ENCODE results near the gene POU2AF3.

POU2AF3 gene

GRCh38 chr11:111352935-111353710 is 54.8 kb downstream of the POU2AF3 start:
- Histone ChIP-seq H4K20me1 (peaks cover 0 to 8% (median 0%) of the 10 kb centered on the region in 11 experiments; a peak in 2 of 22 replicates), H3K4me3 (no peak overlapping the region), H3K9ac (no peak overlapping the region), H3K9me3 (replicated peaks in 1 of 11) (peaks cover 0 to 8% (median 0%) of the 10 kb centered on the region in 11 experiments; a peak in 6 of 22 replicates), H3K4me2 (no peak overlapping the region), H3K27ac (peak overlapping the region in 2 of 11 experiments; percentile 19 to 21; a peak in 2 of 22 replicates), H3K36me3 (peaks cover 0 to 81% (median 68%) of the 10 kb centered on the region in 11 experiments; a peak in 16 of 22 replicates), H3K4me1 (peaks cover 12 to 30% (median 16%) of the 10 kb centered on the region in 10 experiments; a peak in 18 of 20 replicates), H3K27me3 (no peaks in the 10 kb centered on the region)
- TF ChIP-seq Cebpa-rat (IDR thresholded peaks at IDR 0.05): no peak

GRCh38 chr11:111353776-111354600 is 55.6 kb downstream of the POU2AF3 start:
- Histone ChIP-seq H3K9me3 (replicated peaks in 1 of 11) (peaks cover 0 to 8% (median 0%) of the 10 kb centered on the region in 11 experiments; a peak in 6 of 22 replicates), H4K20me1 (peaks cover 0 to 12% (median 0%) of the 10 kb centered on the region in 11 experiments; a peak in 3 of 22 replicates), H3K27me3 (no peaks in the 10 kb centered on the region), H3K4me3 (no peak overlapping the region; a peak in 1 of 20 replicates), H3K9ac (no peak overlapping the region), H3K4me2 (peak overlapping the region in 7 of 11 experiments; percentile 1 to 31 (median 23); a peak in 7 of 22 replicates), H3K4me1 (peaks cover 12 to 30% (median 18%) of the 10 kb centered on the region in 10 experiments; a peak in 18 of 20 replicates), H3K36me3 (peaks cover 0 to 90% (median 72%) of the 10 kb centered on the region in 11 experiments; a peak in 16 of 22 replicates), H3K27ac (peak overlapping the region in 4 of 11 experiments; percentile 7 to 29 (median 18); a peak in 3 of 22 replicates)
- no peak for TF ChIP-seq Cebpa-rat (IDR thresholded peaks at IDR 0.05)

GRCh38 chr11:111354601-111354891 is 56.2 kb downstream of the POU2AF3 start:
- Histone ChIP-seq H3K36me3 (peaks cover 0 to 95% (median 75%) of the 10 kb centered on the region in 11 experiments; a peak in 16 of 22 replicates), H4K20me1 (peaks cover 0 to 16% (median 0%) of the 10 kb centered on the region in 11 experiments; a peak in 3 of 22 replicates), H3K27me3 (no peaks in the 10 kb centered on the region), H3K4me3 (no peak overlapping the region; a peak in 1 of 20 replicates), H3K27ac (peak overlapping the region in 3 of 11 experiments; percentile 7 to 29 (median 18); a peak in 3 of 22 replicates), H3K9me3 (replicated peaks in 1 of 11) (peaks cover 0 to 8% (median 0%) of the 10 kb centered on the region in 11 experiments; a peak in 6 of 22 replicates), H3K4me1 (peaks cover 12 to 35% (median 18%) of the 10 kb centered on the region in 10 experiments; a peak in 18 of 20 replicates), H3K4me2 (peak overlapping the region in 7 of 11 experiments; percentile 1 to 31 (median 23); a peak in 7 of 22 replicates), H3K9ac (no peak overlapping the region)
- no peak for TF ChIP-seq Cebpa-rat (IDR thresholded peaks at IDR 0.05)

- Histone ChIP-seq H3K4me1 (peaks cover 12 to 41% (median 22%) of the 10 kb centered on the region in 10 experiments; a peak in 18 of 20 replicates), H3K36me3 (peaks cover 0 to 100% (median 75%) of the 10 kb centered on the region in 11 experiments; a peak in 16 of 22 replicates), H4K20me1 (peaks cover 0 to 16% (median 0%) of the 10 kb centered on the region in 11 experiments; a peak in 5 of 22 replicates), H3K9me3 (replicated peaks in 1 of 11) (peaks cover 0 to 8% (median 0%) of the 10 kb centered on the region in 11 experiments; a peak in 6 of 22 replicates), H3K27ac (peak overlapping the region in 1 of 11 experiments; percentile 29; a peak in 4 of 22 replicates), H3K4me3 (no peak overlapping the region), H3K9ac (no peak overlapping the region), H3K27me3 (no peaks in the 10 kb centered on the region), H3K4me2 (peak overlapping the region in 7 of 11 experiments; percentile 5 to 33 (median 18); a peak in 10 of 22 replicates)
- no peak for TF ChIP-seq Cebpa-rat (IDR thresholded peaks at IDR 0.05)
Observed at GRCh38 chr11:111355101-111355500, 56.8 kb downstream of the POU2AF3 start.

GRCh38 chr11:111355956-111356659 is 57.8 kb downstream of the POU2AF3 start:
- Histone ChIP-seq H3K36me3 (peaks cover 0 to 100% (median 82%) of the 10 kb centered on the region in 11 experiments; a peak in 16 of 22 replicates), H3K4me2 (0 out of 22 replicates have a peak overlapping the region, but pooled peaks of 2 of the 11 experiments have one; percentile 1 to 12), H3K27ac (no peak overlapping the region), H3K27me3 (no peaks in the 10 kb centered on the region), H4K20me1 (peaks cover 0 to 24% (median 0%) of the 10 kb centered on the region in 11 experiments; a peak in 5 of 22 replicates), H3K9ac (no peak overlapping the region), H3K4me3 (no peak overlapping the region), H3K9me3 (replicated peaks in 1 of 11) (peaks cover 0 to 8% (median 0%) of the 10 kb centered on the region in 11 experiments; a peak in 6 of 22 replicates), H3K4me1 (peaks cover 12 to 51% (median 30%) of the 10 kb centered on the region in 10 experiments; a peak in 18 of 20 replicates)
- no peak for TF ChIP-seq Cebpa-rat (IDR thresholded peaks at IDR 0.05)

GRCh38 chr11:111356660-111357048 is 58.3 kb downstream of the POU2AF3 start:
- Histone ChIP-seq H3K27ac (no peak overlapping the region), H3K4me3 (no peak overlapping the region), H3K4me2 (no peak overlapping the region), H3K36me3 (peaks cover 0 to 100% (median 82%) of the 10 kb centered on the region in 11 experiments; a peak in 16 of 22 replicates), H3K27me3 (no peaks in the 10 kb centered on the region), H3K9me3 (replicated peaks in 1 of 11) (peaks cover 0 to 8% (median 0%) of the 10 kb centered on the region in 11 experiments; a peak in 6 of 22 replicates), H3K4me1 (peaks cover 12 to 56% (median 32%) of the 10 kb centered on the region in 10 experiments; a peak in 18 of 20 replicates), H4K20me1 (peaks cover 0 to 24% (median 0%) of the 10 kb centered on the region in 11 experiments; a peak in 5 of 22 replicates), H3K9ac (no peak overlapping the region)
- no peak for TF ChIP-seq Cebpa-rat (IDR thresholded peaks at IDR 0.05)

GRCh38 chr11:111357150-111358037 is 59.0 kb downstream of the POU2AF3 start:
- H3K4me1 ChIP-seq: peaks cover 12 to 59% (median 37%) of the 10 kb centered on the region in 10 experiments; a peak in 18 of 20 replicates
- H4K20me1 ChIP-seq: peaks cover 0 to 24% (median 0%) of the 10 kb centered on the region in 11 experiments; a peak in 5 of 22 replicates
- no peaks in the 10 kb centered on the region for H3K27me3 ChIP-seq
- no peak overlapping the region for H3K4me2 ChIP-seq
- TF ChIP-seq Cebpa-rat (IDR thresholded peaks at IDR 0.05): no peak
- H3K9me3 ChIP-seq (replicated peaks in 1 of 11): peaks cover 0 to 8% (median 0%) of the 10 kb centered on the region in 11 experiments; a peak in 6 of 22 replicates
- no peak overlapping the region for H3K4me3 ChIP-seq
- no peak overlapping the region for H3K9ac ChIP-seq
- H3K27ac ChIP-seq: peak overlapping the region in 4 of 11 experiments; percentile 2 to 49 (median 20); a peak in 4 of 22 replicates
- H3K36me3 ChIP-seq: peaks cover 0 to 100% (median 81%) of the 10 kb centered on the region in 11 experiments; a peak in 16 of 22 replicates
